ENCODE measurements around the gene WNT2B. TPM values are rescaled to one million over a fixed set of nuclear protein-coding genes. Genes with fewer than 3 reads are reported as not detected.
"Not testable (repeated sequence)": the region's sequence is repeated elsewhere in the genome, so short reads cannot be mapped to it uniquely, and the experiment has no call there.

Gene WNT2B
- total RNA-seq: not detected

- CTCF ChIA-PET: no interaction called here
- POLR2A ChIA-PET: interaction anchor here (0.6 to 0.7 kb wide), 2 partner anchors 1499 to 1950 kb away, joined by 3 read pairs; no protein-coding TSS in a partner anchor
Observed at GRCh38 chr1:112508278-112509004, at the start of gene WNT2B. Gene WNT2B, plus strand, starts transcription at chr1:112508965. Its CDS starts 298 bp downstream, at chr1:112509263.

GRCh38 chr1:112460615-112461014 is 48.1 kb upstream of the WNT2B start:
- ChIA-PET CTCF (no interaction called here), POLR2A (no interaction called here)

- CTCF ChIA-PET: interaction anchor here (2.2 kb wide), 1 partner anchor 71 kb away, joined by 8 read pairs; no protein-coding TSS in a partner anchor
- POLR2A ChIA-PET: no interaction called here
Observed at GRCh38 chr1:112461200-112461871, 47.4 kb upstream of the WNT2B start.

GRCh38 chr1:112462953-112463279 is 45.8 kb upstream of the WNT2B start:
- ChIA-PET POLR2A (no interaction called here), CTCF (interaction anchor here (1.1 to 2.2 kb wide), 2 partner anchors 57 to 72 kb away, joined by 3 to 8 read pairs; no protein-coding TSS in a partner anchor)

GRCh38 chr1:112464501-112464900 is 44.3 kb upstream of the WNT2B start:
- ChIA-PET CTCF (interaction anchor here (0.9 kb wide), 1 partner anchor 73 kb away, joined by 5 read pairs; no protein-coding TSS in a partner anchor), POLR2A (no interaction called here)

GRCh38 chr1:112465122-112465521 is 43.6 kb upstream of the WNT2B start:
- ChIA-PET POLR2A (no interaction called here), CTCF (interaction anchor here (1.1 to 3.8 kb wide), 6 partner anchors 36 to 118 kb away, joined by 3 to 34 read pairs (median 4); partner anchors contain the start of gene CTTNBP2NL)

DNA sequence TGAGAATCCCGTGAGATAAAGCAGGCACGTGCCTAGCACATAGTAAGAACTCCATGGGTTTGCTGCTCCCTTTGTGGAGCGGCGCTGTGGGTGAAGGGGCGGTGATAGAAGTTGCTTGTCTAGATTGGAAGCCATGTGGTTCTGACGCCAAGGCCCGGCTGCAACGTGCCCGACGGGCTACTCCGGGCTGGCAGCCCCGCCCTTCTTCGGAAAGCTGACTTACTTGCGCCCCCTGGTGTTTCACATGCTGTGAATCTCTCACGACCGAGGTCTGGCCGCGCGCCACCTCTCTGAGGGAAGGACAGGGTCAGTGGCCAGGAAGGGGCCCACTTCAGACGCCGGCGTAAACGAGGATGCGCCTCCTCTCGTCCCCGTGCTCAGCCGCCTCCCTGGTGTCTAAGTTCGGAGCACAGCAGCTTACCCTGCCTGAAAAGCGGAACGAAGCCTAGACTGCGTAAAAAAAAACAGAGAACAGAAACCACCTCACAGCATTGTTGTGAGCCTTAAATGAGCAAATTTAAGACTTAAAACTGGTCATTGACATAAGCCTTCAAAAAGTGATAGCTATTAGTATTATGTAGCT is 42.6 kb upstream of the WNT2B start:
- ChIA-PET CTCF (interaction anchor here (0.7 to 3.8 kb wide), 12 partner anchors 9 to 250 kb away, joined by 3 to 34 read pairs (median 3); partner anchors contain the start of gene CTTNBP2NL), POLR2A (interaction anchor here (1.0 kb wide), 1 partner anchor 75 kb away, joined by 3 read pairs; no protein-coding TSS in a partner anchor)

DNA sequence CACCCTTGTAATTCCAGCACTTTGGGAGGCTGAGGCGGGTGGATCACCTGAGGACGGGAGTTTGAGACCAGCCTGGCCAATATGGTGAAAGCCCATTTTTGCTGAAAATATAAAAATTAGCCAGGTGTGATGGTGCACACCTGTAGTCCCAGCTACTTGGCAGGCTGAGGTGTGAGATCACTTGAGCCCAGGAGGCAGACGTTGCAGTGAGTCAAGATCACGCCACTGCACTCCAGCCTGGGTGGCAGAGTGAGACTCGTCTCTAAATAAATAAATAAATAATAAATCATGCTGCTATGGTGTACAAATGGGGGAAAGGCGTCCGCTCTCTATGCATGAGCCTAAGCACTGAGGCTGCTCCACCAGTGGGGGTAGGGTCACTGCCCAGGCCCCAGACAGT is 38.4 kb upstream of the WNT2B start:
- POLR2A ChIA-PET: not testable (repeated sequence)
- CTCF ChIA-PET: interaction anchor here (1.2 kb wide), 1 partner anchor 87 kb away, joined by 3 read pairs; no protein-coding TSS in a partner anchor

- ChIA-PET POLR2A (no interaction called here), CTCF (no interaction called here)
Observed at GRCh38 chr1:112470966-112471365, 37.8 kb upstream of the WNT2B start.

- POLR2A ChIA-PET: no interaction called here
- CTCF ChIA-PET: interaction anchor here (1.4 kb wide), 1 partner anchor 12 kb away, joined by 3 read pairs; no protein-coding TSS in a partner anchor
Observed at GRCh38 chr1:112472142-112472541, 36.6 kb upstream of the WNT2B start.

- ChIA-PET CTCF (interaction anchor here (0.6 kb wide), 1 partner anchor 68 kb away, joined by 4 read pairs; no protein-coding TSS in a partner anchor), POLR2A (no interaction called here)
Observed at GRCh38 chr1:112477550-112477949, 31.2 kb upstream of the WNT2B start.

GRCh38 chr1:112478314-112478713 is 30.5 kb upstream of the WNT2B start:
- CTCF ChIA-PET: no interaction called here
- POLR2A ChIA-PET: no interaction called here

DNA sequence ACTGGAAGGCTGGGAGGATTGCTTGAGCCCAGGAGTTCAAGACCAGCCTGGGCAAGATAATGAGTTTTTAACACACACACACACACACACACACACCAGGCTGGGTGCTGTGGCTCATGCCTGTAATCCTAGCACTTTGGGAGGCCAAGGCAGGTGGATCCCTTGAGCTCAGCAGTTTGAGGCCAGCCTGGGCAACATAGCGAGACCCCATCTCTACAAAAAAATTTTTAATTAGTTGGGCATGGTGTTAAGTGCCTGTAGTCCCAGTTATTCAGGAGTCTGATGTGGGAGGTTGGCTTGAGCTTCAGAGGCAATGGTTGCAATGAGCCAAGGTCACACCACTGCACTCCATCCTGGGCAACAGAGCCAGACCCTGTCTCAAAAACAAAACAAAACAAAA is 22.7 kb upstream of the WNT2B start:
- POLR2A ChIA-PET: not testable (repeated sequence)
- CTCF ChIA-PET: interaction anchor here (0.5 to 1.5 kb wide), 3 partner anchors 16 to 65 kb away, joined by 3 to 5 read pairs (median 3); no protein-coding TSS in a partner anchor

- CTCF ChIA-PET: not testable (repeated sequence)
- POLR2A ChIA-PET: interaction anchor here (0.7 kb wide), 1 partner anchor 14 kb away, joined by 12 read pairs; no protein-coding TSS in a partner anchor
Observed at GRCh38 chr1:112487686-112488085, 21.1 kb upstream of the WNT2B start.

DNA sequence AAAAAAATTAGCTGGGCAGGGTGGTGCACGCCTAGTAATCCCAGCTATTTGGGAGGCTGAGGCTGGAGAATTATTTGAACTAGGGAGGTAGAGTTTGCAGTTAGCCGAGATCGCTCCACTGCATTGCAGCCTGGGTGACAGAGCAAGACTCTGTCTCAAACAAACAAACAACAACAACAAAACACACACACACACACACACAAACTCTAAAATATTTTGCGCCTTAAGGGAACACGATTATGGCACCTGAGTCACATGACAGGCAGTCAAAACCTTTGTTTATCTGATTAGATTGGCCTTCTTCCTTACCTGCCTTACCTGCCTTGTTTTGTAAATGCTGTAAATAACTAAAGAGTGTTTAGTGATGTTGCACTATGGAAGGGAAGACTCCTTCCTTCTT is 20.6 kb upstream of the WNT2B start:
- ChIA-PET POLR2A (interaction anchor here (0.7 kb wide), 1 partner anchor 13 kb away, joined by 12 read pairs; no protein-coding TSS in a partner anchor), CTCF (interaction anchor here (0.7 kb wide), 1 partner anchor 164 kb away, joined by 3 read pairs; no protein-coding TSS in a partner anchor)

DNA sequence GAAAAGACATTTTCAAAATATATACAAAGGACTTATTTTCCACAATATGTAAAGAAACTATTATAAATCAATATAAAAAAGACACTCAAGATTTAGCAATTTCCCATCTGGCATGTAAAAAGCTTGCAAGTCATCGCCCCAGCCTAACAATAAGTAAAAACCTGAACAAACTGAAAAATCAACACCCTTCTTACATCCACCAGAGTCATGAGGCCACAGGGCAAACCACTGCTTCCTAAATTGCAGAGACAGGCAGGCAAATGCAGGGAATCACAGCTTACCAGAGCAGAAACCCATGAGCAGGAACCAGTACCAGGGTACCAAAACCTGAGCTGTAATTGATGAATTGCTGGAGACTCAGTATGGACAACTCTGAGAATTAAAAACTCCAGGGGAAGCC is 16.7 kb upstream of the WNT2B start:
- ChIA-PET CTCF (interaction anchor here (0.6 to 1.1 kb wide), 2 partner anchors 10 to 125 kb away, joined by 3 read pairs; no protein-coding TSS in a partner anchor), POLR2A (no interaction called here)

DNA sequence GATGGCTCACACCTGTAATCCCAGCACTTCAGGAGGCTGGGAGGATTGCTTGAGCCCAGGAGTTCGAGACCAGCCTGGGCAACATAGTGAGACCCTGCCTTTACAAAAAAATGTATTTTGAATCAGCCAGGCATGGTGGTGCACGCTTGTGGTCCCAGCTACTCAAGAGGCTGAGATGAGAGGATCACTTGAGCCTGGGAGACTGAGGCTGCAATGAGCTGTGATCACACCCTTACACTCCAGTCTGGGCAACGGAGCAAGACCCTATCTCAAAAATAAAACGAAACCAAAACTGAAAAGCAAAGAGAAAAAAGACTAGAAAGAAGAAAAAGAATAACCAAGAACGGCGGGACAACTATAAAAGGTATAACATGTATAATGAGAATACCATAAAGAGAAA is 15.4 kb upstream of the WNT2B start:
- CTCF ChIA-PET: no interaction called here
- POLR2A ChIA-PET: no interaction called here

DNA sequence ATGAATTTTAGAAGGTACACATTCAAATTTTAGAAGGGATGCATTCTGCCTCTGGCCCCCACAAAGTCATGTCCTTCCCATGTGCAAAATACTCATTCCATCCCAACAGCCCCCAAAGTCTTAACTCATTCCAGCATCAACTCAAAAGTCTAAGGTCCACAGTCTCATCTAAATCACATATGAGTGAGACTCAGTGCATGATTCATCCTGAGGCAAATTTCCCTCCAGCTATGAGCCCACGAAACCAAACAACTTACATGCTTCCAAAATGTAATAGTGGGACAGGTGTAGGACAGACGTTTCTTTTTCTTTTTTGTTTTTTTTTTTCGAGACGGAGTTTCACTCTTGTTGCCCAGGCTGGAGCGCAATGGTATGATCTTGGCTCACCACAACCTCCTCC is 12.5 kb upstream of the WNT2B start:
- POLR2A ChIA-PET: no interaction called here
- CTCF ChIA-PET: interaction anchor here (0.7 kb wide), 1 partner anchor 1160 kb away, joined by 3 read pairs; no protein-coding TSS in a partner anchor

DNA sequence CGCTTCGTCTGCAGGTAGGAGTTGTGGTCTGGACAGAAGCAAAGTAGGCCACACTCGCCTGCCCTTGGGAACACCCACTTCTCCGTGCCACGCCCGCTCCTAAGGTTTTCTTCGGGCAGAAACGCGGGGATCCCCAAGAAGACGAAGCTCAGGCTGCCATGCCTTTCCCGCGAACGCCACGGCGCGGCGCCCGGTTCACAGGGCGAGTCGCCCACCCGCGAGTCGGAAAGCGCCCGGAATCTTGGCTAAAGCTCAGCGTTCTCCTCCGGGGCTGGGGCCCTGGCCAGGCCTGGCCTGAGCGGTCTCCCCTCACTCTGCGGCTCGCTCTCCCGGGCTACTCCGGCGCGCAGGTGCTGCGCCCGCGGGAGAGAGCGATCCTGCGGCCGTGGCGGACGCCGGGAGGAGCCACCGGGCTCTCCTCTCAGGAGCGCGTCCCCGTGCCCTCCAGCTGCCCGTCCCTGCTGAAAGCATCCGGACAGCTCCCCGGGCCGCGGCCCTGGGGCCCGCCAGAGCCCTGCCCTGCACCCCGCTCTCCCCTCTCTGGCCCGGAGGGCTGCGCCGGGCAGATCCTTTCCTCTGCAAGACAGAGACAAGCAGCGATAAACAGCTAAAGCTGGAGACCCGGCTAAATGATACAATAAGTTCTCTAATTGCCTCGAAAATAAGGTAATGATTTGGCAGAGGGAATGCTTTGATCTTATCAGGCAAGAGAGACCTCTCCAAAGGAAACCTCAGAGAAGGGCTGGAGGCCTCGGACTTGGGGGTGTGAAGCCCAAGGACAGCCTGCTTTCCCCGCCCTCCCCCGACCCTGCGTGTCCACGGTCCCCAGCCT is 6.7 kb upstream of the WNT2B start:
- CTCF ChIA-PET: interaction anchor here (0.8 to 2.1 kb wide), 16 partner anchors 10 to 216 kb away, joined by 3 to 9 read pairs (median 4); partner anchors contain the start of gene PPM1J
- POLR2A ChIA-PET: interaction anchor here (0.6 kb wide), 2 partner anchors 14 to 115 kb away, joined by 4 to 12 read pairs; no protein-coding TSS in a partner anchor
